ENCODE results near the gene SYS1.

DNA sequence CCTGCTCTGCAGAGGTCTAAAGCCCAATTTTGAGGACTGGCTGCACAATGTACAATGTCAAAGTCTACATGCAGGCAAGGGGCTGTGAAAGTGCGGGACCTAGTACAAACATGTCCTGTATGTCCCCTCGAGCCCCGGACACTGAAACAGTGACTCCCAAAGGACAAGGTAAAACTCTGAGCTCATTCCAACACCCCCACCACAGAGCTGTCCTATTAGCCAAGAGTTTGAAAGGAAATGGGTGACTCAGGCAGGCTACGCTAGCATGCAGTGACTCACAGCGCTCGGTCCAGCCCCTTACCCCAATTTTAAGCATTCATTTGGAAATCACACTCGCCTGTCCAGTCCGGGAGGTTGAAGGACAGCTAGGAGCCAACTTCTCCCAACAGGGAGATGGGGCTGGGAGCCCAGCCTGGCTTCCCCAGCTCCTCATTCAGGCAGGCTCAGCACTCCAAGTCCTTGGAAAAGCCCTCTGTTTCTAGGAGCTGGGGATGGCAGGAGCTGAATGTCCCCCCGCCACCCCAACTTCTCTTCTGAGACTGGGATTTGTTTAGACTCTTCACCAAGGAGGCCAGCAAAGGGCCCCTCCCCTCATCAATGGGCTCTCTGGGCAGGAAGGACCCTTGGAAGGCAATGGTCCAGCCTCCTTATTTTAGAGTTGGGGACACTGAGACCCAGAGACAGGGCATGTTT lies 18.6 kb upstream of the SYS1 start:
- peak; percentile 96 for TF ChIP-seq JUN (IDR thresholded peaks at IDR 0.05; ENCODE audit: borderline replicate concordance, insufficient read depth, insufficient read length, low read depth)
- TF ChIP-seq, protein P1, sequence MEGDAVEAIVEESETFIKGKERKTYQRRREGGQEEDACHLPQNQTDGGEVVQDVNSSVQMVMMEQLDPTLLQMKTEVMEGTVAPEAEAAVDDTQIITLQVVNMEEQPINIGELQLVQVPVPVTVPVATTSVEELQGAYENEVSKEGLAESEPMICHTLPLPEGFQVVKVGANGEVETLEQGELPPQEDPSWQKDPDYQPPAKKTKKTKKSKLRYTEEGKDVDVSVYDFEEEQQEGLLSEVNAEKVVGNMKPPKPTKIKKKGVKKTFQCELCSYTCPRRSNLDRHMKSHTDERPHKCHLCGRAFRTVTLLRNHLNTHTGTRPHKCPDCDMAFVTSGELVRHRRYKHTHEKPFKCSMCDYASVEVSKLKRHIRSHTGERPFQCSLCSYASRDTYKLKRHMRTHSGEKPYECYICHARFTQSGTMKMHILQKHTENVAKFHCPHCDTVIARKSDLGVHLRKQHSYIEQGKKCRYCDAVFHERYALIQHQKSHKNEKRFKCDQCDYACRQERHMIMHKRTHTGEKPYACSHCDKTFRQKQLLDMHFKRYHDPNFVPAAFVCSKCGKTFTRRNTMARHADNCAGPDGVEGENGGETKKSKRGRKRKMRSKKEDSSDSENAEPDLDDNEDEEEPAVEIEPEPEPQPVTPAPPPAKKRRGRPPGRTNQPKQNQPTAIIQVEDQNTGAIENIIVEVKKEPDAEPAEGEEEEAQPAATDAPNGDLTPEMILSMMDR (IDR thresholded peaks at IDR 0.05; ENCODE audit: extremely low read depth in 1 of 2, insufficient read depth in 1 of 2, low read depth in 1 of 2, low read length in 2 of 2), result no peak
- peak; percentile 81 for TF ChIP-seq POLR2AphosphoS5 (IDR thresholded peaks at IDR 0.05; ENCODE audit: insufficient read depth, low read depth, low read length)
- TF ChIP-seq EZH2 (IDR thresholded peaks at IDR 0.05; ENCODE audit: borderline replicate concordance, low read depth, low read length, severe bottlenecking), result no peak
